ENCODE data around the gene CP. TPM values are rescaled to one million over a fixed set of nuclear protein-coding genes. Genes with fewer than 3 reads are reported as not detected.

The CP gene
- total RNA-seq, 3 donors from 2014 or later (not counting 1 experiment from before 2014, with no cell fraction given): not detected

DNA sequence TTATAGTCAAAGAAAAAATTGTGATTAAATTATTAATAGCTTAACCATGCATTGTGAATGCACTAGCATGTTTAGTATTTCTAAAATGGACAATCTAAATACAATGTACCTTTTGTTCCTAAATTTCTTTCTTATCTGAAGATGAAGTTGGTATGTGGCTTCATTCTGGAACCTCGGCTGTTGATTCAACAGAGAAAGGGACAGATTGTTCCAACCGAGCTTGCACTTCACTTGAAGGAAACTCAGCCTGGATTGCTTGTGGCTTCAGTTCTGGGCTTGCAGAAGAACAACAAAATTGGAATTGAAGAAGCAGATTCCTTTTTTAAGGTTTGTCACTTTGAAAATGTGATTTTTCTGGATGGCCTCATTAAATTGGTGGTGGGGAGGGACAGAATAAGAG lies 59.6 kb downstream of the CP start:
- intact Hi-C loops (cut with micrococcal nuclease): no loop called here
- Histone ChIP-seq H3K4me3 (ENCODE audit: low read length) (no peak overlapping the region), H3K27ac (ENCODE audit: low read length) (no peak overlapping the region), H3K27me3 (ENCODE audit: control insufficient read depth, insufficient read depth, low read length) (no peaks in the 10 kb centered on the region), H3K36me3 (ENCODE audit: control insufficient read depth, insufficient read depth, low read length) (peaks cover 89% of the 10 kb centered on the region), H3K9me3 (ENCODE audit: control insufficient read depth, insufficient read depth, low read length) (no peaks in the 10 kb centered on the region), H3K4me1 (ENCODE audit: control insufficient read depth, insufficient read depth, low read length) (no peaks in the 10 kb centered on the region)
- TF ChIP-seq, protein P1, sequence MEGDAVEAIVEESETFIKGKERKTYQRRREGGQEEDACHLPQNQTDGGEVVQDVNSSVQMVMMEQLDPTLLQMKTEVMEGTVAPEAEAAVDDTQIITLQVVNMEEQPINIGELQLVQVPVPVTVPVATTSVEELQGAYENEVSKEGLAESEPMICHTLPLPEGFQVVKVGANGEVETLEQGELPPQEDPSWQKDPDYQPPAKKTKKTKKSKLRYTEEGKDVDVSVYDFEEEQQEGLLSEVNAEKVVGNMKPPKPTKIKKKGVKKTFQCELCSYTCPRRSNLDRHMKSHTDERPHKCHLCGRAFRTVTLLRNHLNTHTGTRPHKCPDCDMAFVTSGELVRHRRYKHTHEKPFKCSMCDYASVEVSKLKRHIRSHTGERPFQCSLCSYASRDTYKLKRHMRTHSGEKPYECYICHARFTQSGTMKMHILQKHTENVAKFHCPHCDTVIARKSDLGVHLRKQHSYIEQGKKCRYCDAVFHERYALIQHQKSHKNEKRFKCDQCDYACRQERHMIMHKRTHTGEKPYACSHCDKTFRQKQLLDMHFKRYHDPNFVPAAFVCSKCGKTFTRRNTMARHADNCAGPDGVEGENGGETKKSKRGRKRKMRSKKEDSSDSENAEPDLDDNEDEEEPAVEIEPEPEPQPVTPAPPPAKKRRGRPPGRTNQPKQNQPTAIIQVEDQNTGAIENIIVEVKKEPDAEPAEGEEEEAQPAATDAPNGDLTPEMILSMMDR (IDR thresholded peaks at IDR 0.05): no peak
- Mint-ChIP-seq H3K4me3 (no peak overlapping the region), H3K36me3 (peaks cover 19% of the 10 kb centered on the region), H3K27ac (no peak overlapping the region), H3K27me3 (ENCODE audit: low read depth in 2 of 2) (no peaks in the 10 kb centered on the region), H3K9me3 (no peaks in the 10 kb centered on the region), H3K4me1 (peaks cover 3% of the 10 kb centered on the region in 2 donors)
- ATAC-seq: no peak
- WGBS (ENCODE audit: insufficient coverage): 97% methylated on average over 2 of the region's 2 CpGs
- no peak for DNase-seq

DNA sequence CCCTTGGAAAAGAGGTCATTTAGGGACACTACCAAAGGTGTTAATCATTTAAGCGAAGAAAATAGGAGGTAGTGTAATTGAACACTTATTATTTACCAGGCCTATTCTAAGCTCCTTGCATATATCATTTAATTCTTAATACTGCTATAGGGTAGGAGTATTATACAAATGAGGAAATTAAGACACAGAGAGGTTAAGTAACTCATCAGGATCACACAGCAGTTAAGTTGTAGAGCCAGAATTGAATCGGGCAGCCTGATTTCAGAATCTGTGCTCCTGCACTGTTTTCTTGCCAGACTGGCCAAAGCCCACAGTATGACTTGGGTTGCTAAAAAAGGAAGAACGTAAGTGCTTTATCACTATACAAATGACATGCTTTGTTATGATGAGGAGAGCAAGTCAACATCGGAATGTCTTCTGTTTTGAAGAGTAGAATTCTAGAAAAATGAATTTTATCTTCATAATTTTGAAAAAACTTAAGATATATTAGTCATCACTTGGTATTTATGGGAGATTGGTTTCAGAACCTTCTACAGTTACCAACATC lies 60.8 kb downstream of the CP start:
- H3K4me1 ChIP-seq (ENCODE audit: control insufficient read depth, insufficient read depth, low read length): no peaks in the 10 kb centered on the region
- no peak overlapping the region for H3K4me3 ChIP-seq (ENCODE audit: low read length)
- no peak overlapping the region for H3K4me3 Mint-ChIP-seq
- 89% methylated on average over 2 of the region's 4 CpGs for WGBS (ENCODE audit: insufficient coverage)
- H3K4me1 Mint-ChIP-seq: no peaks in the 10 kb centered on the region
- ATAC-seq (no peak), DNase-seq (no peak)
- no peaks in the 10 kb centered on the region for H3K27me3 Mint-ChIP-seq (ENCODE audit: low read depth in 2 of 2)
- no peaks in the 10 kb centered on the region for H3K27me3 ChIP-seq (ENCODE audit: control insufficient read depth, insufficient read depth, low read length)
- H3K36me3 Mint-ChIP-seq: peaks cover 24% of the 10 kb centered on the region
- intact Hi-C loops (cut with micrococcal nuclease): no loop called here
- H3K27ac ChIP-seq (ENCODE audit: low read length): no peak overlapping the region
- H3K27ac Mint-ChIP-seq: no peak overlapping the region
- H3K36me3 ChIP-seq (ENCODE audit: control insufficient read depth, insufficient read depth, low read length): peaks cover 87% of the 10 kb centered on the region
- H3K9me3 ChIP-seq (ENCODE audit: control insufficient read depth, insufficient read depth, low read length): no peaks in the 10 kb centered on the region
- TF ChIP-seq, protein P1 (IDR thresholded peaks at IDR 0.05): no peak
- no peaks in the 10 kb centered on the region for H3K9me3 Mint-ChIP-seq

DNA sequence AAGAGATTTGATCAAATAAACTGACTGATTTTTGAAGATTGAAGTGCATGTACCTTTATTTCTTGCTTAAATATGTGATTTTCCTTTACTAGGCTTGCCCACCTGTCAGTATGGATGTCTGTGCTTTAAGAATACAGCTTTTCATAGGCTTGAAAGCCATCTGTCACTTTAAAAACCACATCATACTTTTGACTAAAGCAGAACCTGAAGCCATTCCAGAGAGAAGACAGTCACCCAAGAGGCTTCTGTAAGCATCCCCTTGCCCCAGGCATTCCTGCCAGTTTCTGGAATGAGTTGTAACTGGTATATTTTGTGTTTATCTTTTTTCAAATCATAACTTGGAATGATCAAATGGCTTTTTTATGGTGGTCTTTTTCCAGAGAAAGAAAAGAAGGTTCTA lies 68.2 kb downstream of the CP start:
- Histone ChIP-seq H3K9me3 (ENCODE audit: control insufficient read depth, insufficient read depth, low read length) (no peaks in the 10 kb centered on the region), H3K36me3 (ENCODE audit: control insufficient read depth, insufficient read depth, low read length) (peaks cover 64% of the 10 kb centered on the region), H3K4me3 (ENCODE audit: low read length) (no peak overlapping the region), H3K27ac (ENCODE audit: low read length) (no peak overlapping the region), H3K27me3 (ENCODE audit: control insufficient read depth, insufficient read depth, low read length) (no peaks in the 10 kb centered on the region), H3K4me1 (ENCODE audit: control insufficient read depth, insufficient read depth, low read length) (peaks cover 16% of the 10 kb centered on the region)
- TF ChIP-seq, protein P1 (IDR thresholded peaks at IDR 0.05): no peak
- DNase-seq: no peak
- Mint-ChIP-seq H3K27me3 (ENCODE audit: low read depth in 2 of 2) (no peaks in the 10 kb centered on the region), H3K4me3 (no peak overlapping the region), H3K36me3 (peaks cover 16% of the 10 kb centered on the region), H3K9me3 (no peaks in the 10 kb centered on the region), H3K4me1 (peaks cover 18 to 20% of the 10 kb centered on the region in 2 donors), H3K27ac (peak overlapping the region in 1 of 2 donors; percentile 63)
- intact Hi-C loops (cut with micrococcal nuclease): no loop called here
- ATAC-seq: no peak

DNA sequence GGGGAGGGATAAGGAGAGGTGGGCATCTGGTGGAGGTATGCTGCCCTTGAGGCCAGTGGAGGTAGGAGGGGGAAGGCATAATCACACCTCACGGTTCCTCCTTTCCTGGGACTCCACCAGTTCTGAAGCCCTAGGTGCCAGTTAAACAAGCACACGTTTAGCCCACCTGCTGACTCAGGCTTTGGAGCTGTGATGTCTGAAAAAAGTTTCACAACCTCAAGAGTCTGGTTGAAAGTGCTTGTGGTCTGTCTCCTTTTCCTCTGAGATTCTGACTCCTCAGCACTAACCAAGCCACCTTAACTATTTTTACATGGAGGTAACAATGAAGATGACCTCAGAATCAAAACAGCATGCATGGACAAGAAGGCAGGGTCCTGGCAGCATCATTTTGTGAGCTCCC lies 69.2 kb downstream of the CP start:
- ATAC-seq (peak; percentile 76 to 95 (median 88)), DNase-seq (peak in 1 of 2 donors; percentile 37)
- Mint-ChIP-seq H3K4me3 (no peak overlapping the region), H3K27ac (peak overlapping the region; percentile 31 to 63), H3K4me1 (peaks cover 18 to 20% of the 10 kb centered on the region in 2 donors), H3K9me3 (no peaks in the 10 kb centered on the region), H3K27me3 (ENCODE audit: low read depth in 2 of 2) (no peaks in the 10 kb centered on the region), H3K36me3 (peaks cover 16% of the 10 kb centered on the region)
- peaks cover 16% of the 10 kb centered on the region for H3K4me1 ChIP-seq (ENCODE audit: control insufficient read depth, insufficient read depth, low read length)
- no peaks in the 10 kb centered on the region for H3K27me3 ChIP-seq (ENCODE audit: control insufficient read depth, insufficient read depth, low read length)
- no peak overlapping the region for H3K27ac ChIP-seq (ENCODE audit: low read length)
- TF ChIP-seq, protein P1 (IDR thresholded peaks at IDR 0.05): no peak
- intact Hi-C loops (cut with micrococcal nuclease): no loop called here
- H3K36me3 ChIP-seq (ENCODE audit: control insufficient read depth, insufficient read depth, low read length): peaks cover 58% of the 10 kb centered on the region
- WGBS (ENCODE audit: insufficient coverage): 3% methylated on average over 2 of the region's 2 CpGs
- no peak overlapping the region for H3K4me3 ChIP-seq (ENCODE audit: low read length)
- no peaks in the 10 kb centered on the region for H3K9me3 ChIP-seq (ENCODE audit: control insufficient read depth, insufficient read depth, low read length)

Data from natural killer cell (primary cell).